Measurements from ENCODE around the gene STOML1. TPM values are rescaled to one million over a fixed set of nuclear protein-coding genes. Genes with fewer than 3 reads are reported as not detected.

The STOML1 gene
- total RNA-seq, 4 donors from 2014 or later = 15.3 to 42.1 (median 30.1) TPM

DNA sequence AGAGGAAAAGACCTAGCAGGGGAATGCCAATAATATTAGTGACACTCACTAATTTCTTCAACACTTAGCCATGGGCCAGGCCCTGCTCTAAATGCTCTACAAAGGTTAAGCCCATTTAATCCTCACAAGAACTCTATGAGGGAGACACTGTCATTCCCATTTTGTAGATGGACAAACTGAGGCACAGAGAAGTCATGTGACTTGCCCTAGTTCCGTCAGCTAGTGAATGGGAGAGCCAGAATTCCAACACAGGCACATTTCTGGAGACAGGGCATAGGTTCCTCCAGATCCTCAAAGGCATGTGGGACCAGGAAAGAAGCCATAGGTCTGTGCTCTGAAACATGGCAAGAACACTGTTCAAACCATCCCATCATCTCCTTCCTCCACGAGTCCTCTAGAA, 34.3 kb downstream of the STOML1 start:
- 85 to 90% methylated on average over 2 of the region's 2 CpGs for WGBS, 2 donors
- H3K9me3 ChIP-seq = no peaks in the 10 kb centered on the region
- H3K27me3 ChIP-seq = no peaks in the 10 kb centered on the region
- no peak overlapping the region for H3K4me3 ChIP-seq (replicated peaks in 1 of 3)
- intact Hi-C loops (cut with DNase I) = no loop called here
- no peak for DNase-seq
- peaks cover 0 to 7% of the 10 kb centered on the region in 2 donors for H3K4me1 ChIP-seq
- no peaks in the 10 kb centered on the region for H3K36me3 ChIP-seq
- H3K27ac ChIP-seq = no peak overlapping the region
- TF ChIP-seq, protein P1, sequence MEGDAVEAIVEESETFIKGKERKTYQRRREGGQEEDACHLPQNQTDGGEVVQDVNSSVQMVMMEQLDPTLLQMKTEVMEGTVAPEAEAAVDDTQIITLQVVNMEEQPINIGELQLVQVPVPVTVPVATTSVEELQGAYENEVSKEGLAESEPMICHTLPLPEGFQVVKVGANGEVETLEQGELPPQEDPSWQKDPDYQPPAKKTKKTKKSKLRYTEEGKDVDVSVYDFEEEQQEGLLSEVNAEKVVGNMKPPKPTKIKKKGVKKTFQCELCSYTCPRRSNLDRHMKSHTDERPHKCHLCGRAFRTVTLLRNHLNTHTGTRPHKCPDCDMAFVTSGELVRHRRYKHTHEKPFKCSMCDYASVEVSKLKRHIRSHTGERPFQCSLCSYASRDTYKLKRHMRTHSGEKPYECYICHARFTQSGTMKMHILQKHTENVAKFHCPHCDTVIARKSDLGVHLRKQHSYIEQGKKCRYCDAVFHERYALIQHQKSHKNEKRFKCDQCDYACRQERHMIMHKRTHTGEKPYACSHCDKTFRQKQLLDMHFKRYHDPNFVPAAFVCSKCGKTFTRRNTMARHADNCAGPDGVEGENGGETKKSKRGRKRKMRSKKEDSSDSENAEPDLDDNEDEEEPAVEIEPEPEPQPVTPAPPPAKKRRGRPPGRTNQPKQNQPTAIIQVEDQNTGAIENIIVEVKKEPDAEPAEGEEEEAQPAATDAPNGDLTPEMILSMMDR (IDR thresholded peaks at IDR 0.05) = no peak
- no peak for TF ChIP-seq POLR2A (IDR thresholded peaks at IDR 0.05)

DNA sequence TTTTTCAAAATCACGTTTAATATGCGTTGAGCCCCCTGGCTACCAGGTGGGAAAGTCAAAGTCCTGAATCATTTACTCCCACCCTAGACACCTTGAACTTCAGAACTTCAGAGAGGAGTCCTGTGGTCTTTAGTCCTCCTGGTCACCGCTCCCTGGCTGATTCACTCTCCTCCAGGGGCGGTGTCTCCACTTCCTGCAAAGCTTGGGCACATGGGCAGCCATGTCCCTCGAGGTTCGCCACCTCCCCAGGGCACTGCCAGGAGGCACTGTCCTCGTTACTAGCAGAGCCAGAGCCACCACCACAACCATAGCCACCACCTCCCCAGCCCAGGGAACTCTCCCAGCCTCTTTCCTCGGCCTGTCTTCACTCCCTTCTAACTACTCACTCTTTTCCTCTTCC, 34.8 kb downstream of the STOML1 start:
- Histone ChIP-seq H3K9me3 (no peaks in the 10 kb centered on the region), H3K27ac (no peak overlapping the region), H3K4me3 (replicated peaks in 1 of 3) (no peak overlapping the region), H3K36me3 (no peaks in the 10 kb centered on the region), H3K4me1 (peaks cover 1 to 10% of the 10 kb centered on the region in 2 donors), H3K27me3 (no peaks in the 10 kb centered on the region)
- TF ChIP-seq, protein P1 (IDR thresholded peaks at IDR 0.05) = no peak
- TF ChIP-seq POLR2A (IDR thresholded peaks at IDR 0.05) = no peak
- intact Hi-C loops (cut with DNase I) = no loop called here
- DNase-seq = no peak
- WGBS, 2 donors = 86 to 89% methylated on average over 8 of the region's 8 CpGs

DNA sequence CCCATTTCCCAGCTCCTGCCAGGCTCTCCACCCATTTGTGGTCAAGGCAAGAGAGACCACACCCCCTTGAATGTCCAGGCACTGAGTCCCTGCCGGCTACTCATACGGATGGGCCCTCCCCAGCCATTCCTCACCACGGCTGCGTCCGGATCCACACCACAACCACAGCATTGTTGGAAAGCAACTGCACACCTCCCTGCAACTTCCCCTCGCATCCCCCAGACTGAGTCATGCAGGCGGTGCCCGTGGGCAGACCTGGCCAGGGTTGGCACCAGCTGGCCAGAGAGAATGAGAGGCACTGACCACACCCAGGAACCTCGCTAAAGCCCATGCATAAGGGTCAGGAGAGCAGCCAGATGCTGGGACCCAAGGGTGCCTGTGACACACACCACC, 35.4 kb downstream of the STOML1 start:
- Histone ChIP-seq H3K9me3 (no peaks in the 10 kb centered on the region), H3K4me3 (replicated peaks in 1 of 3) (no peak overlapping the region), H3K27me3 (no peaks in the 10 kb centered on the region), H3K27ac (no peak overlapping the region), H3K4me1 (peaks cover 7 to 16% of the 10 kb centered on the region in 2 donors), H3K36me3 (no peaks in the 10 kb centered on the region)
- intact Hi-C loops (cut with DNase I) = no loop called here
- TF ChIP-seq, protein P1 (IDR thresholded peaks at IDR 0.05) = no peak
- TF ChIP-seq POLR2A (IDR thresholded peaks at IDR 0.05) = no peak
- DNase-seq = no peak
- WGBS, 2 donors = 47 to 65% methylated on average over 7 to 9 of the region's 9 CpGs

DNA sequence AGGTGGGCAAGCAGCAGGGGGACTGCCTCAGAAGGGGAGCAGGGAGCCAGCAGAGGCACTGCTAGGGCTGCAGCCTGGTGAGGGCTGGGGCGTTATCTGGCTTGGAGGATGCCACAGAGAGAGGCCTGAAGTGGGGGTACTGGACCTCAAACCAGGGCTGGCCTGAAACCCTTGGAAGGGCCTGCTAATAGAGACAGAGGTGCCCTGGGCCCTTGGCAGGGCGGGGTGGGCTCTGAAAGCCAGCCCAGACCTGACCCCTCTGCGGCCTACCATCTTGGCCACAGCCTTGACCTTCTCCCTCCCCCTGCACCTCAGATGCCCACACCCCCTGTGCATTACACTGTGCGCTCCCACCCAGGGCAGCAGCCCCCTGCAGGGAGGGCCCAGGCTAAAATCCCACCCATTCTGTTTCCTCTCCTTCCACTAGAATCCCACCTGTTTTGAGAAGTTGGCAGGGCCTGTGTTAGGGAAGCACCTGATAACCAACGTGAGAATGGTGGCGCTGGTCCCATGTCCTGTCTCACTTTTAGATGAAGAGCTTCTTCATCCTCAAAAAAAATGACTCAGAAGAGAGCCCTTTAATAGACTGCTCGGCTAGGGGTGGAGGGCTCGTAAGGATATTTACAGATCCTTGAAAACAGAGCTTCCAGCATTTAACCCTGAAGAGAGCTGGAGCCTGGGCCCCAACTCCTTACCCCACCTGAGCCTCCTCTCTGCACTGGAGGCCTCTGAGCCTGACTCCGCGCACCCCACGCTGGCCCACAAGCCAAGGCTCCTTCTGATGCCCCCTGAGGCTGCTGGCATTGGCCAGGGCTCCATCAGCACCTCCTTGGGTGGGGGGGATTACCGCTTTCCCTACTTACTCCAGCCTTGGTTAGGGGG, 36.0 kb downstream of the STOML1 start:
- WGBS, 2 donors = 81 to 88% methylated on average over 11 to 12 of the region's 12 CpGs
- no peak overlapping the region for H3K4me3 ChIP-seq (replicated peaks in 1 of 3)

DNA sequence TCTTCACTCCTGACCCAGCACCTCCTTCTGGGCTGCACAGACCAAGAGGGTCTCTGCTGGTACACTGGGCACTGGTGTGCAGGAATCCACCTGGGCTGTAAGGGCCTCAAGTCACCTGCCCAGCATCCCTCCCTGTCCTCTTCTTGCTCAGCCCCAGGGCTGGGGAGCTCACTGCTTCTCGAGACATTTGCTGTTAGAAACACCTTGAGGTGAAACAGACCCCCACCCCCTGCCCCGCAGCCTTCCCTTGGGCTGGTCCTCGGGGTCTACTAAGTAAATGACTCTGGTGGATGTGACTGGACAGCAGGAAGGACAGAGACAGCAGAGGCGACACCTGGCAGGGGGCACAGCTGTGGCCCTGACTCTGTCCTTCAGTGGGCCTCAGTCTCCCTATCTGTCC, 36.8 kb downstream of the STOML1 start:
- intact Hi-C loops (cut with DNase I) = no loop called here
- peaks cover 12 to 27% of the 10 kb centered on the region in 2 donors for H3K4me1 ChIP-seq
- TF ChIP-seq, protein P1 (IDR thresholded peaks at IDR 0.05) = no peak
- TF ChIP-seq POLR2A (IDR thresholded peaks at IDR 0.05) = no peak

More for the DNA sequence above, 36.0 kb downstream of the STOML1 start:
- H3K9me3 ChIP-seq = no peaks in the 10 kb centered on the region
- H3K27me3 ChIP-seq = no peaks in the 10 kb centered on the region
- no peak for DNase-seq
- peaks cover 12 to 22% of the 10 kb centered on the region in 2 donors for H3K4me1 ChIP-seq
- H3K36me3 ChIP-seq = no peaks in the 10 kb centered on the region
- H3K27ac ChIP-seq = no peak overlapping the region
- intact Hi-C loops (cut with DNase I) = no loop called here
- no peak for TF ChIP-seq POLR2A (IDR thresholded peaks at IDR 0.05)
- TF ChIP-seq, protein P1 (IDR thresholded peaks at IDR 0.05) = no peak

More for the DNA sequence above, 36.8 kb downstream of the STOML1 start:
- no peaks in the 10 kb centered on the region for H3K36me3 ChIP-seq
- H3K9me3 ChIP-seq = no peaks in the 10 kb centered on the region
- DNase-seq = no peak
- no peak overlapping the region for H3K27ac ChIP-seq
- WGBS, 2 donors = 94 to 95% methylated on average over 3 to 4 of the region's 4 CpGs
- no peak overlapping the region for H3K4me3 ChIP-seq (replicated peaks in 1 of 3)
- no peaks in the 10 kb centered on the region for H3K27me3 ChIP-seq
